Lung (tissue), 12 donors: ENCODE measurements around the gene EPAS1. TPM values are rescaled to one million over a fixed set of nuclear protein-coding genes. Genes with fewer than 3 reads are reported as not detected.

ENCODE experiments used
- ATAC-seq: fragments of 200-7000 bp; cut with Tn5 transposase; one replicate; pipeline ENCODE4 v1.9.1; 2020; ENCODE audit warnings: moderate number of reproducible peaks; ENCODE audit not compliant: insufficient read depth, low FRiP score
- DNase-seq, 3 donors: peaks; one replicate each; pipeline ENCODE4 v3.0.0-alpha.2; 2013 to 2017
- H3K27ac ChIP-seq, 2 donors: one replicate each; pipeline ENCODE4 v1.5.1; 2013; ENCODE audit warnings: mild to moderate bottlenecking in 2 of 2, moderate library complexity in 2 of 2, control low read depth in 1 of 2, inconsistent platforms in 1 of 2, low read depth in 1 of 2, low read length in 1 of 2
- H3K27me3 ChIP-seq, 3 donors: one replicate each; pipeline ENCODE4 v1.5.1; 2013; ENCODE audit warnings: low read length in 2 of 3; ENCODE audit not compliant: control insufficient read depth in 3 of 3, insufficient read depth in 3 of 3
- H3K36me3 ChIP-seq, 4 donors: one replicate each; pipeline ENCODE4 v1.5.1; 2013; ENCODE audit warnings: low read length in 4 of 4, mild to moderate bottlenecking in 1 of 4, moderate library complexity in 1 of 4; ENCODE audit not compliant: control insufficient read depth in 4 of 4, insufficient read depth in 4 of 4
- H3K4me1 ChIP-seq, 5 donors: one replicate each; pipeline ENCODE4 v1.5.1; 2013; ENCODE audit warnings: low read length in 5 of 5, mild to moderate bottlenecking in 2 of 5, moderate library complexity in 1 of 5; ENCODE audit not compliant: control insufficient read depth in 5 of 5, insufficient read depth in 5 of 5
- H3K4me3 ChIP-seq: one replicate; pipeline ENCODE4 v1.5.1; 2013; ENCODE audit warnings: mild to moderate bottlenecking, control low read depth, moderate library complexity
- H3K9ac ChIP-seq, 2 donors: one replicate each; pipeline ENCODE4 v1.5.1; 2013; ENCODE audit warnings: low read length in 2 of 2, control low read depth in 1 of 2; ENCODE audit not compliant: insufficient read depth in 1 of 2
- H3K9me3 ChIP-seq, 4 donors: one replicate each; pipeline ENCODE4 v1.5.1; 2013; ENCODE audit warnings: low read length in 3 of 4, mild to moderate bottlenecking in 1 of 4, moderate library complexity in 1 of 4; ENCODE audit not compliant: control insufficient read depth in 4 of 4, insufficient read depth in 3 of 4
- CTCF ChIP-seq: IDR thresholded peaks from 2 replicates; pipeline ENCODE4 v1.5.1; 2012; ENCODE audit warnings: mild to moderate bottlenecking; ENCODE audit errors: control extremely low read depth, extremely low read depth
- WGBS, 2 donors: extraction: QIAGEN DNeasy Blood & Tissue Kit; methylation state at CpG; one replicate each; pipeline ENCODE4 v1.1.7; 2013; 5-methylcytosine and 5-hydroxymethylcytosine counted together
- polyA plus RNA-seq, 2 donors: library from polyadenylated mRNA; stranded (reverse); fragments of 200-250 nt; gene quantifications; one replicate each; pipeline ENCODE4 v1.2.1, GENCODE V29; 2013
- total RNA-seq, 2 donors: library from RNA; depleted of rRNA in 1 of 2; stranded (reverse); fragments of >200 nt in 1 of 2; gene quantifications; one replicate each; pipeline ENCODE4 v1.2.1, GENCODE V29; 2014 to 2021
- donor health status: control.
- donor health status: control.
- donor health status: Bipolar disorder and iron deficiency.
- donor health status: healthy.
- donor health status: DM: yes; HTN: yes; CAD: no.

The EPAS1 gene
- total and polyA plus RNA-seq, 4 donors, result 233 to 1,051 (median 381) TPM

- Histone ChIP-seq H3K36me3 (no peaks in the 10 kb centered on the region), H3K27ac (no peak overlapping the region), H3K4me1 (peaks cover 0 to 9% (median 0%) of the 10 kb centered on the region in 5 donors), H3K4me3 (no peak overlapping the region), H3K27me3 (no peaks in the 10 kb centered on the region), H3K9ac (no peak overlapping the region), H3K9me3 (no peaks in the 10 kb centered on the region)
- 88 to 90% methylated on average over 1 of the region's 1 CpG for WGBS, 2 donors
- TF ChIP-seq CTCF, result no peak
- no peak for ATAC-seq
- DNase-seq, result no peak
These were observed 114.8 kb downstream of the EPAS1 start for GRCh38 chr2:46411985-46412384.

GRCh38 chr2:46413111-46413510 lies 115.9 kb downstream of the EPAS1 start:
- no peaks in the 10 kb centered on the region for H3K27me3 ChIP-seq
- no peaks in the 10 kb centered on the region for H3K36me3 ChIP-seq
- 91 to 95% methylated on average over 2 of the region's 2 CpGs for WGBS, 2 donors
- DNase-seq (no peak), ATAC-seq (no peak)
- H3K9ac ChIP-seq, result no peak overlapping the region
- no peak overlapping the region for H3K27ac ChIP-seq
- no peak overlapping the region for H3K4me3 ChIP-seq
- peaks cover 0 to 4% (median 0%) of the 10 kb centered on the region in 5 donors for H3K4me1 ChIP-seq
- no peaks in the 10 kb centered on the region for H3K9me3 ChIP-seq
- TF ChIP-seq CTCF, result no peak

- DNase-seq (no peak), ATAC-seq (no peak)
- no peak for TF ChIP-seq CTCF
- Histone ChIP-seq H3K27me3 (no peaks in the 10 kb centered on the region), H3K9ac (no peak overlapping the region), H3K4me1 (peaks cover 0 to 2% (median 0%) of the 10 kb centered on the region in 5 donors), H3K9me3 (no peaks in the 10 kb centered on the region), H3K4me3 (no peak overlapping the region), H3K36me3 (no peaks in the 10 kb centered on the region), H3K27ac (no peak overlapping the region)
These were observed 116.4 kb downstream of the EPAS1 start for GRCh38 chr2:46413631-46414030.

- H3K27me3 ChIP-seq, result no peaks in the 10 kb centered on the region
- ATAC-seq, result no peak
- WGBS, 2 donors, result 90 to 94% methylated on average over 1 of the region's 1 CpG
- H3K4me1 ChIP-seq, result no peaks in the 10 kb centered on the region
- H3K9ac ChIP-seq, result no peak overlapping the region
- H3K36me3 ChIP-seq, result no peaks in the 10 kb centered on the region
- H3K4me3 ChIP-seq, result no peak overlapping the region
- no peak overlapping the region for H3K27ac ChIP-seq
- no peak for TF ChIP-seq CTCF
- H3K9me3 ChIP-seq, result no peaks in the 10 kb centered on the region
- DNase-seq, result no peak
These were observed 117.5 kb downstream of the EPAS1 start for GRCh38 chr2:46414701-46415100.
